Stomach (tissue), 9 donors: ENCODE measurements around the gene ADD3. TPM values are rescaled to one million over a fixed set of nuclear protein-coding genes. Genes with fewer than 3 reads are reported as not detected.

Experiments used
- DNase-seq, 2 donors: peaks; one replicate each; pipeline versions ENCODE4 v3.0.0 to v3.0.0-alpha.2; 2013 to 2019
- H3K27ac ChIP-seq, 5 donors: fragments of 200-600 bp in 4 of 5; sonication (generic) in 4 of 5; one replicate each; pipeline ENCODE4 v1.5.1; 2013 to 2019; ENCODE audit warnings: mild to moderate bottlenecking in 1 of 5, moderate library complexity in 1 of 5
- H3K27me3 ChIP-seq, 3 donors: fragments of 200-600 bp; sonication (generic); one replicate each; pipeline ENCODE4 v1.5.1; 2017 to 2019; ENCODE audit warnings: mixed run types in 1 of 3
- H3K36me3 ChIP-seq, 4 donors: fragments of 200-600 bp; sonication (generic); 1 replicate in 3 of 4; 2 replicates in 1 of 4; pipeline ENCODE4 v1.5.1; 2016 to 2019
- H3K4me1 ChIP-seq, 4 donors: fragments of 200-600 bp; sonication (generic); one replicate each; pipeline ENCODE4 v1.5.1; 2016 to 2019
- H3K4me3 ChIP-seq, 4 donors: fragments of 200-600 bp; sonication (generic) in 3 of 4; one replicate each; pipeline ENCODE4 v1.5.1; 2016 to 2019; ENCODE audit warnings: mild to moderate bottlenecking in 1 of 4
- H3K9me3 ChIP-seq, 4 donors: fragments of 200-600 bp; sonication (generic); one replicate each; pipeline ENCODE4 v1.5.1; 2016 to 2019
- EP300 ChIP-seq: sonication (generic); formaldehyde crosslinking; IDR thresholded peaks from one replicate; pipeline ENCODE4 v1.6.1; 2017; ENCODE audit warnings: antibody characterized with exemption
- POLR2A ChIP-seq, 4 donors: fragments of 450-650 bp; IDR thresholded peaks; one replicate each; pipeline ENCODE4 v1.6.1; 2016; ENCODE audit warnings: antibody characterized with exemption in 4 of 4, control low read depth in 2 of 4, mild to moderate bottlenecking in 1 of 4, moderate library complexity in 1 of 4
- POLR2AphosphoS5 ChIP-seq, 3 donors: sonication (generic); formaldehyde crosslinking; IDR thresholded peaks; one replicate each; pipeline ENCODE4 v1.6.1; 2016; ENCODE audit warnings: antibody characterized with exemption in 3 of 3
- WGBS, 5 donors: extraction: QIAGEN DNeasy Blood & Tissue Kit in 3 of 5; methylation state at CpG; one replicate each; pipeline versions ENCODE4 v1.1.5 to v1.1.7; 2013 to 2018; 5-methylcytosine and 5-hydroxymethylcytosine counted together
- intact Hi-C: fragments of 100-400 bp; cut with DNase I; formaldehyde crosslinking; loops from one replicate; pipeline ENCODE4 v1.15.1; 2023; ENCODE audit warnings: low total_unique reads
- polyA plus RNA-seq, 3 donors: library from polyadenylated mRNA; stranded (reverse); fragments of 200-250 nt; gene quantifications; one replicate each; pipeline ENCODE4 v1.2.3, GENCODE V29; 2013
- total RNA-seq, 5 donors: library from RNA; depleted of rRNA; stranded (reverse); fragments of >200 nt; gene quantifications; one replicate each; pipeline versions ENCODE4 v1.1.0 to v1.2.3, GENCODE V29; 2014 to 2016
- TF ChIP-seq, protein P1 (sequence below), 7 experiments: fragments of 450-650 bp in 4 of 7; fragments of 200-600 bp in 3 of 7; sonication (generic) in 3 of 7; IDR thresholded peaks; one replicate each; pipeline ENCODE4 v1.5.1; 2016 to 2019; ENCODE audit warnings: antibody characterized with exemption in 7 of 7, control low read depth in 2 of 7, mild to moderate bottlenecking in 1 of 7
- donor health status: healthy with polysubstance abuse.
- donor health status: Bipolar disorder and iron deficiency.
- donor health status: healthy.

Gene ADD3
- total and polyA plus RNA-seq, 8 donors, result 22.9 to 600 (median 80.3) TPM

- DNase-seq, result no peak
- H3K4me1 ChIP-seq, result peaks cover 5 to 25% (median 19%) of the 10 kb centered on the region in 4 donors
- peaks cover 0 to 12% (median 2%) of the 10 kb centered on the region in 4 donors for H3K9me3 ChIP-seq
- TF ChIP-seq EP300, result no peak
- TF ChIP-seq, protein P1, sequence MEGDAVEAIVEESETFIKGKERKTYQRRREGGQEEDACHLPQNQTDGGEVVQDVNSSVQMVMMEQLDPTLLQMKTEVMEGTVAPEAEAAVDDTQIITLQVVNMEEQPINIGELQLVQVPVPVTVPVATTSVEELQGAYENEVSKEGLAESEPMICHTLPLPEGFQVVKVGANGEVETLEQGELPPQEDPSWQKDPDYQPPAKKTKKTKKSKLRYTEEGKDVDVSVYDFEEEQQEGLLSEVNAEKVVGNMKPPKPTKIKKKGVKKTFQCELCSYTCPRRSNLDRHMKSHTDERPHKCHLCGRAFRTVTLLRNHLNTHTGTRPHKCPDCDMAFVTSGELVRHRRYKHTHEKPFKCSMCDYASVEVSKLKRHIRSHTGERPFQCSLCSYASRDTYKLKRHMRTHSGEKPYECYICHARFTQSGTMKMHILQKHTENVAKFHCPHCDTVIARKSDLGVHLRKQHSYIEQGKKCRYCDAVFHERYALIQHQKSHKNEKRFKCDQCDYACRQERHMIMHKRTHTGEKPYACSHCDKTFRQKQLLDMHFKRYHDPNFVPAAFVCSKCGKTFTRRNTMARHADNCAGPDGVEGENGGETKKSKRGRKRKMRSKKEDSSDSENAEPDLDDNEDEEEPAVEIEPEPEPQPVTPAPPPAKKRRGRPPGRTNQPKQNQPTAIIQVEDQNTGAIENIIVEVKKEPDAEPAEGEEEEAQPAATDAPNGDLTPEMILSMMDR (IDR thresholded peaks at IDR 0.05), result no peak
- no peak for TF ChIP-seq POLR2A (IDR thresholded peaks at IDR 0.05)
- TF ChIP-seq POLR2AphosphoS5 (IDR thresholded peaks at IDR 0.05), result no peak
- intact Hi-C loops, result no loop called here
- WGBS, 5 donors, result 89 to 95% (median 94%) methylated on average over 2 of the region's 2 CpGs
- H3K4me3 ChIP-seq, result no peak overlapping the region
- H3K27ac ChIP-seq, result no peak overlapping the region
- no peaks in the 10 kb centered on the region for H3K27me3 ChIP-seq
- no peaks in the 10 kb centered on the region for H3K36me3 ChIP-seq
These were observed 43.7 kb downstream of the ADD3 start for GRCh38 chr10:110051487-110051886.

- intact Hi-C loops, result no loop called here
- TF ChIP-seq, protein P1 (IDR thresholded peaks at IDR 0.05), result no peak
- no peak for TF ChIP-seq POLR2A (IDR thresholded peaks at IDR 0.05)
- no peak for TF ChIP-seq EP300
- TF ChIP-seq POLR2AphosphoS5 (IDR thresholded peaks at IDR 0.05), result no peak
These were observed 45.1 kb downstream of the ADD3 start for GRCh38 chr10:110052916-110053315.

GRCh38 chr10:110056822-110057221 lies 49.0 kb downstream of the ADD3 start:
- WGBS, 5 donors, result 69 to 93% (median 82%) methylated on average over 2 of the region's 2 CpGs
- Histone ChIP-seq H3K4me3 (no peak overlapping the region), H3K27me3 (no peaks in the 10 kb centered on the region), H3K9me3 (no peaks in the 10 kb centered on the region), H3K4me1 (peaks cover 11 to 62% (median 40%) of the 10 kb centered on the region in 4 donors), H3K27ac (peak overlapping the region in 1 of 5 donors; percentile 45), H3K36me3 (no peaks in the 10 kb centered on the region)
- TF ChIP-seq POLR2A (IDR thresholded peaks at IDR 0.05) (no peak), EP300 (no peak), POLR2AphosphoS5 (IDR thresholded peaks at IDR 0.05) (no peak)
- TF ChIP-seq, protein P1 (IDR thresholded peaks at IDR 0.05), result no peak
- no peak for DNase-seq
- intact Hi-C loops, result no loop called here

More at GRCh38 chr10:110052916-110053315, 45.1 kb downstream of the ADD3 start:
- H3K36me3 ChIP-seq, result no peaks in the 10 kb centered on the region
- no peak overlapping the region for H3K27ac ChIP-seq
- H3K9me3 ChIP-seq, result peaks cover 0 to 12% (median 2%) of the 10 kb centered on the region in 4 donors
- no peak overlapping the region for H3K4me3 ChIP-seq
- DNase-seq, result no peak
- H3K27me3 ChIP-seq, result no peaks in the 10 kb centered on the region
- peaks cover 11 to 34% (median 27%) of the 10 kb centered on the region in 4 donors for H3K4me1 ChIP-seq

DNA sequence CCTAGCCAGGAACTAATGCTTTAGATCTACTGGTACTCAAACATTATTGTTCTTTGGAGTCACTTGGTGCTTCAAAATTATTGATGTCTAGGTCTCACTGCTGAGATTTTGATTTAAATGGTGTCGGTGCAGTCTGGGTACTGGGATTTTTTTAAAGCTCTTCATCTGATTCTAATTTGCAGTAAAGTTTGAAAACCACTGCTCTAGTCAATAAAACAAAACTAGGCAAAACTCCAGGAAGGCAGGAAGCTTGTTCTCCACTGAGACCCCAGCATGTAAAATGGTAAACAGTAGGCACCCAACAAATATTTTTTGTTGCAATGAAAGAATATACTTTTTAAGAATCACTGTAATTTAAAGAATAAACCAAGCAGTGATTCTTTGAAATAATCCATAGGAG lies 49.7 kb downstream of the ADD3 start:
- WGBS, 5 donors, result 78 to 88% (median 80%) methylated on average over 1 of the region's 1 CpG

More for the DNA sequence above, 49.7 kb downstream of the ADD3 start:
- Histone ChIP-seq H3K27me3 (no peaks in the 10 kb centered on the region), H3K4me1 (peaks cover 8 to 59% (median 37%) of the 10 kb centered on the region in 4 donors), H3K9me3 (no peaks in the 10 kb centered on the region), H3K36me3 (no peaks in the 10 kb centered on the region), H3K27ac (peak overlapping the region in 1 of 5 donors; percentile 45), H3K4me3 (no peak overlapping the region)
- intact Hi-C loops, result no loop called here
- TF ChIP-seq, protein P1 (IDR thresholded peaks at IDR 0.05), result no peak
- TF ChIP-seq EP300, result no peak
- TF ChIP-seq POLR2AphosphoS5 (IDR thresholded peaks at IDR 0.05), result no peak
- no peak for TF ChIP-seq POLR2A (IDR thresholded peaks at IDR 0.05)
- DNase-seq, result no peak
